BLaER1 (cell line): ENCODE measurements around the gene ADCY5.

Source experiments
- H3K27ac ChIP-seq: shearing (Covaris generic); formaldehyde crosslinking; 2 replicates; pipeline ENCODE4 v1.8.1; 2022
- H3K27me3 ChIP-seq: shearing (Covaris generic); formaldehyde crosslinking; 2 replicates; pipeline ENCODE4 v1.8.1; 2022
- H3K36me3 ChIP-seq: shearing (Covaris generic); formaldehyde crosslinking; 2 replicates; pipeline ENCODE4 v1.8.1; 2022
- H3K4me1 ChIP-seq: shearing (Covaris generic); formaldehyde crosslinking; 2 replicates; pipeline ENCODE4 v1.8.1; 2022
- H3K4me2 ChIP-seq: shearing (Covaris generic); formaldehyde crosslinking; 2 replicates; pipeline ENCODE4 v1.8.1; 2022
- H3K4me3 ChIP-seq: shearing (Covaris generic); formaldehyde crosslinking; 2 replicates; pipeline ENCODE4 v1.8.1; 2022
- H3K9ac ChIP-seq: shearing (Covaris generic); formaldehyde crosslinking; 2 replicates; pipeline ENCODE4 v1.8.1; 2022
- H3K9me3 ChIP-seq: shearing (Covaris generic); formaldehyde crosslinking; 2 replicates; pipeline ENCODE4 v1.8.1; 2022
- H4K20me1 ChIP-seq: shearing (Covaris generic); formaldehyde crosslinking; 2 replicates; pipeline ENCODE4 v1.8.1; 2022
- Cebpa-rat ChIP-seq: shearing (Covaris generic); IDR thresholded peaks from 2 replicates; pipeline ENCODE4 v1.8.1; 2022

ADCY5 gene

DNA sequence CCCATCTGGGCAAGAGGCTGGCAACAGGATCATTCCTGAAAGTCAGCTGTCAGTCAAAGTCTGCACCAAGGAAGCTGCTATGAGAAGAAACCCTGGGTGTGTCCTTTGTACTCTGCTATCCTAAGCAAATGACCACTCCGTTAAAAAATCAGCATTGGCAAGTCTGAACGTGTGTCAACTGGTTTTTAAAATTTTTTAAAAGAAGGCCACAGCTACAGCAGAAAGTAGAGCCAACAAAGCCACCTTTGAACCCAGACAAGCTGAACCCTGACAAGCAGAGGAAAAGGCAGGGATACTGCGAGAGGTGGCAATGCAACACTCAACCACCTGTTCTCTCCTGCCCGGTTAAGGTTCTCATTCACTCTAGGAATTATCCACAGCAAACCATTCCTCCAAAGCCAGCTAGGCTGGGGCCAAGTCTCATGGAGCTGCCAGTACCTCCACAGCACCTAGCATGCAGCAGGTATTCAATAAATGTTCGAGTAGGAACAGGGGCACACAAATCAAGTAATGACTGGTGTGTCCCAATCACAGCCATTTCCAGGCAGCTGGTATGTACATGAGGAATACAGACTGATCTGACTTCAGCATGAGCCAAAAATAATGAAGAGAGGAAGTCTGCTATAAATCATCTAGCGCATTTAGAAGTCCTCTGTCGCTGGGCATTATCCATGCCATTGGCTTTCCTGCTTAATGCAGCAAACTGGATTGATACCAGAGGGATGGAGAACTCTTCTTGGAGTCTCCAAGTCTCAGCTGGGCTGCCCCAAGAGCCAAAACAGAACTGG, 76.0 kb downstream of the ADCY5 start:
- H3K9me3 ChIP-seq = peaks cover 19% of the 10 kb centered on the region
- no peaks in the 10 kb centered on the region for H3K36me3 ChIP-seq
- no peak overlapping the region for H3K27ac ChIP-seq
- peaks cover 12% of the 10 kb centered on the region for H3K4me1 ChIP-seq
- H3K4me2 ChIP-seq = no peak overlapping the region
- no peak overlapping the region for H3K9ac ChIP-seq
- H4K20me1 ChIP-seq = no peaks in the 10 kb centered on the region
- H3K4me3 ChIP-seq = no peak overlapping the region
- no peak for TF ChIP-seq Cebpa-rat
- H3K27me3 ChIP-seq = no peaks in the 10 kb centered on the region

DNA sequence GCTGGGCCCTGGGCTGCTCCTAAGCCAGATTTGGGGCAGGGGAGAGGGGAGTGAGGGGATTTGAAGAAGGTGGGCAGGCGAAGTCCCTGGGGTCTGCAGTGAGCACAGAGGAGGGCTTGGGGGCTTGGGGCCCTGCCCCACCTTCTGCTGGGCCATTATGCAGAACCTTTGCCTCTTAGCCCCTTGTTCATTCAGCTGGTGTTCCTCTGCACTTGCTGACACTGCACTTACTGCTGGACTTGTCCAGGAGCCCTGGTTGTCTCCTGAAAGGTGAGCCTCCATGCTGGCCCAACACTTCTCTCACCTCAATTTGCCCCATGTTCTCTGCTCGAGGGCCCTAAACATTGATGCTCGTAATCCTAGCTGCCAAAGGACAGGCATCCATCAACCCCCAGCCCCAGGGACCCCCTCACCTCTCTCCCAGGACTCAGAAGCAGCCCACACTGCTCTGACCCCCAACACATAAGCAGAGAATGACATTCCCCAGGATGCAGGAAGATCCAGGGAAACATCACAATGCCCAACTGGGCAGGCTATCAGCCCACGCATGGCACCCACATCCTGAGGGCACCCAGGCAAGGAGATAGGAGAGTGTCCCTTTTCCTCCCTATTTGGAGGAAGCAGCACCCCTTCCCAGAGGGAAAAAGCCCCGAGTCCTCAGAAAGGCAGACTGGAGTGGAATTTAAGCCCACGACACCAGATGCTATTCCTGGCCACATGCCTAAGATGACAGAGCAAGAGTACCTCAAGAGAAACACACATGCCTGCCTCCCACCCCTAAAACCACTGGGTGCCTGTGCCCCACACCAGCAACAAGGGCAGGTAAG, 76.8 kb downstream of the ADCY5 start:
- TF ChIP-seq Cebpa-rat = no peak
- Histone ChIP-seq H3K9ac (no peak overlapping the region), H3K27me3 (no peaks in the 10 kb centered on the region), H3K36me3 (no peaks in the 10 kb centered on the region), H4K20me1 (no peaks in the 10 kb centered on the region), H3K4me2 (no peak overlapping the region), H3K9me3 (peaks cover 20% of the 10 kb centered on the region), H3K4me3 (no peak overlapping the region), H3K27ac (no peak overlapping the region), H3K4me1 (peaks cover 11% of the 10 kb centered on the region)

DNA sequence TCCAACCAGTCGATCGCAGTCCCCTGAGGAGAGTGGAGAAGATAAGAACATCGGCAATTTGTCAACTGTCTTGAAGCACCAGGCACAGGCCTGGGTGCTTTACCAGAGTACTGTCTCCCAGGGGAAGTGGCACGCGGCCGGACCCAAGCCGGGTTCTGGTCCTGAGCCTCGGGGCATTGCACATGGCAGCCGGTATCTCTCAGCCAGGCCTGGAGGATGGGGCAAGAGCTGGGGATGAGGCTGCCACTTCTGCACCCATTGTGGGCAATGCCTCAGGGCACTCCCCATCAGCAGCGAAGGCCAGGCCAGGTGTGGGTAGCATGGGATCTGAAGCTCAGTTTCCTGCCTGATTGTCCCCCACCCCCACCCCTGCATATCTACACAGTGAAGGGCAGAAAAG, 77.5 kb downstream of the ADCY5 start:
- Histone ChIP-seq H3K4me2 (no peak overlapping the region), H3K36me3 (no peaks in the 10 kb centered on the region), H3K9ac (no peak overlapping the region), H3K9me3 (peaks cover 20% of the 10 kb centered on the region), H3K27me3 (no peaks in the 10 kb centered on the region), H3K4me3 (no peak overlapping the region), H3K27ac (no peak overlapping the region), H3K4me1 (peaks cover 4% of the 10 kb centered on the region), H4K20me1 (no peaks in the 10 kb centered on the region)
- TF ChIP-seq Cebpa-rat = no peak

DNA sequence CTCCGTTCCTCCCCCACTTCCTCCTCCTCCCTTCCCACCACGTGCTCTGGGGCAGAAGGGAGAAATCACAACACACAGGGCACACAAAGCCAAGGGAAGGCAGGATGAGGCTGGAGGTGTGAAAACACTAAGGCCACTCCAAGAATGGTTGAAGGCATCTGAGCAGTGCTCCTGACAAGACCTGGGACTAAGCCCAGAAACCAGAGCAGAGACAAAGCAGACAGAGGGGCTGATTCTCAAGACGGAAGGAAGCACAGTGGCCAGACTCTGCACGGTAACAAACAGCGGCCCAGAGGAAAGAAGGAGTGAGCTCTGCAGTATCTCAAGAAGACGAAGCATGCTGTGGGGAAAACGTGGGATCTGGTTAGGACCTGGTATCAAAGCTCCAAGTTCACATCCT, 78.1 kb downstream of the ADCY5 start:
- Histone ChIP-seq H3K4me3 (no peak overlapping the region), H3K4me2 (no peak overlapping the region), H4K20me1 (no peaks in the 10 kb centered on the region), H3K9me3 (peaks cover 20% of the 10 kb centered on the region), H3K36me3 (no peaks in the 10 kb centered on the region), H3K27ac (no peak overlapping the region), H3K27me3 (no peaks in the 10 kb centered on the region), H3K9ac (no peak overlapping the region), H3K4me1 (no peaks in the 10 kb centered on the region)
- TF ChIP-seq Cebpa-rat = no peak

DNA sequence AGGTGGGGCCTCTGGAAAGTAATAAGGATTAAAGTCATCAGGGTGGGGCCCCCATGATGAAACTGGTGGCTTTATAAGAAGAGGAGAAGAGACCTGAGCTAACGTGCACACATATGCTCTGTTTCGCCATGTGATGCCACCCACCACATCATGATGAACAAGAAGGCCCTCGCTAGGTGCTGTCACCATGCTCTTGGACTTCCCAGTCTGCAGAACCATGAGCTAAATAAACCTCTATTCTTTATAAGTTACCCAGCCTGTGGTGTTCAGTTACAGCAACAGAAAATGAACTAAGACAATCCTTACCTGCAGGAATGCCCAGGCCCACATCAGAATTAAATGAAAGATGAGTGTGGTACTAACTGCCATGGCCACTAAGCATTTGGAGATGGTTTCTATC, 79.8 kb downstream of the ADCY5 start:
- Histone ChIP-seq H3K27ac (no peak overlapping the region), H3K27me3 (no peaks in the 10 kb centered on the region), H3K9ac (no peak overlapping the region), H3K36me3 (no peaks in the 10 kb centered on the region), H3K4me1 (no peaks in the 10 kb centered on the region), H4K20me1 (no peaks in the 10 kb centered on the region), H3K4me2 (no peak overlapping the region), H3K9me3 (peaks cover 20% of the 10 kb centered on the region), H3K4me3 (no peak overlapping the region)
- TF ChIP-seq Cebpa-rat = no peak

DNA sequence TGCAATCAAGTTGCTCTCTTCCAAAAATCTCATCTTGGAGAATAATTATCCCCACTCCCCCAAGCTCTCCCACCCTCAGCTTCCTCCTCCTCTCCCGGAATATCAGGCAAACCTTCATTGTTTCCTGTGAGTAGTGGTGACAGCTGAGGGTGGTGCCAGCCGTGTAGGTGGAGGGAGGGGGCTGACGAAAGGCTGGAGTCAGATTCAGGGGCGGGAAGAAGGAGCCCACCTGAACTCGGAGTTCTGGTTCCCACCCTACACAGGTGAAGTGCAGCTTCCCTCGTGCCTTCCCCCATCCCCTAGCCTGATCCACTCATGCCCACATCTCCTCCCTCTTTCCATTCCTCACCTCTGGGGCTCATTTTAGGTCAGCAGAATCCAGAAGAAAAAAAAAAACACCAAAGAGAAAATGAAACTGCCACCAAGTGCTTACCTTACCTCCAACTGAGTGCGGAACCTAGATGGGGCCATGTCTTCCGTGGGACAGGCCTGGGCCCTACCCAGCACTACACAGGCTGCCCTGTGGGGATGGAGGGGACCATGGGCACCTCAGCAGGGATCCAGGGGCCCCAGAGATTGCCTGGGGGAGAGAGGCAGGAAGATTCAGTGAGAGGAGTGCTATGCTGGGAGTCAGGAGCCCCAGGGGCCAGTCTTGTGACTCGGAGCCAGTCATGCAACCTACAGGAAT, 81.3 kb downstream of the ADCY5 start:
- no peak for TF ChIP-seq Cebpa-rat
- Histone ChIP-seq H3K27ac (no peak overlapping the region), H3K36me3 (no peaks in the 10 kb centered on the region), H3K27me3 (no peaks in the 10 kb centered on the region), H3K9ac (no peak overlapping the region), H4K20me1 (no peaks in the 10 kb centered on the region), H3K9me3 (peaks cover 20% of the 10 kb centered on the region), H3K4me1 (no peaks in the 10 kb centered on the region), H3K4me2 (no peak overlapping the region), H3K4me3 (no peak overlapping the region)

DNA sequence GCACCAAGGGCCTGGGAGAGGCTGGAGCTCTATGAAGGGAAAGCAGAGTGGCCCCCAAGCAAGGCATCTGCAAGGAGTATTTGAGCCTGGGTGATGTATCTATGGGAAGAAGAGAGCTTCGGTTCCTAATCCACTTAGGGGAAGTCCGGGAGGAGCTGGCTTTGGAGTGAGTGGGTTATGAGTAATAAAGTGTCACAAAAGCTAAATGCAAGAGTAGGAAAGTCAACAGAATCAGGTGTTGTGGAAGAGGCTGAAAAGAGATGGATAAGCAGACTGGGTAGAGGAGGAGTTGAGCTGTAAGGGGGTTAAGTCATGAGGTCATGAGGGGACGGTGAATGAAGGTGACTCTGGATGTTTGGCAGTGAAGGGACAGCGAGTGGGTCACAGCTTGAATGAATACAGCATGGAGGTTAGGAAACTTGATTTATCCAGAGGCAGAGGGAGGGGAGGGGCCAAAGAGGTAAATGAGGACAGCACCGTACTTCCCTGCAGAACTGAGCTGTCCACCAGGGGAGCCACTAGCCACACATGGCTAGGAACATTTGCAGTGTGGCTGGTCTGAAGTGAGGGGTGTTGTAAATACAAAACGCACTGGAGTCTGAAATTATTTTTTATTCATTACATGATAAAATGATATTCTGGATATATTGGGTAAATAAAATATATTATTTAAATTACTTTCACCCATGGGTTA, 83.3 kb downstream of the ADCY5 start:
- Histone ChIP-seq H4K20me1 (no peaks in the 10 kb centered on the region), H3K9ac (no peak overlapping the region), H3K4me3 (no peak overlapping the region), H3K36me3 (no peaks in the 10 kb centered on the region), H3K9me3 (peaks cover 20% of the 10 kb centered on the region), H3K27ac (no peak overlapping the region), H3K4me1 (no peaks in the 10 kb centered on the region), H3K27me3 (no peaks in the 10 kb centered on the region), H3K4me2 (no peak overlapping the region)
- TF ChIP-seq Cebpa-rat = no peak

DNA sequence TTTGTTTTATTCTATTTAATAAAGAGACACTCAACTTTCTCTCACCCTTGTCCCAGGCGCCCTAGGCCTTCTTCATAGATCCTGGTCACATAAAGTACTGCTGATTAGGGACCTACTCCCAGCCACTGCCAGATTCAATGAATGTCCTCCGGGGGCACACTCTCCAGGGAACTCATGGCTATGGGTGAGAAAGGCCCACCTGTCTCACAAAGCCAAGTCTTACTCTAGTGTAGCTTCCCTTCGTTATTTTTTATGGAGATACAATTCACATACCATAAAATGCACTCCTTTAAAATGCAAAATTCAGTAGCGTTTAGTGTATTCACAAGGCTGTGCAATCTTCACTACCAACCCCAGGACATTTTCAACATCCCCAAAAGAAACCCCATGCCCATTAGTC, 87.8 kb downstream of the ADCY5 start:
- Histone ChIP-seq H4K20me1 (no peaks in the 10 kb centered on the region), H3K4me3 (no peak overlapping the region), H3K4me1 (peaks cover 22% of the 10 kb centered on the region), H3K27me3 (no peaks in the 10 kb centered on the region), H3K36me3 (no peaks in the 10 kb centered on the region), H3K4me2 (no peak overlapping the region), H3K27ac (no peak overlapping the region), H3K9me3 (no peaks in the 10 kb centered on the region), H3K9ac (no peak overlapping the region)
- no peak for TF ChIP-seq Cebpa-rat

DNA sequence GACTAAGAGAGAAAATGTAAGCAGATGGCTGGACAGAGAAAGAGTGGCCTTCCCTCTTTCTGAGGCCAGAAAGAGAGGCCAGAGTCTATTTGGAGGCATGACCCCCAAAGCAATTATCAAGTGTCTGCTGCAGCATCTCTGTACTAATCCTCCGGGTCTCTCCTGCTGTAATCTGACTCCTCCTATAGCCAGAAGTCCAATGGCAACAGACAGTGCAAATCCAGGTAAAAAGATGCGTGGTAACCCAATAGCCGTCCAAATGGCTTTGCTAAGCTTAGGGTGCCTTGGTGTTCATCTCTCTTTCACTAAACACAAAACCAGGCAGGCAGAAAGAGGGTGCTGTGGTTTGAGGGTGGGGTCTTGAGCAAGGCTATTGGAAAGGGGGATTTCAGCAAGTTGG, 91.6 kb downstream of the ADCY5 start:
- Histone ChIP-seq H3K4me1 (peaks cover 29% of the 10 kb centered on the region), H3K9me3 (peaks cover 25% of the 10 kb centered on the region), H3K4me3 (no peak overlapping the region), H3K27me3 (no peaks in the 10 kb centered on the region), H3K27ac (no peak overlapping the region), H3K9ac (no peak overlapping the region), H3K36me3 (no peaks in the 10 kb centered on the region), H4K20me1 (no peaks in the 10 kb centered on the region), H3K4me2 (peak overlapping the region; percentile 56)
- no peak for TF ChIP-seq Cebpa-rat
